Femur (tissue), 1 donor: ENCODE measurements around the gene KRT85.
"Not testable (repeated sequence)": the region's sequence is repeated elsewhere in the genome, so short reads cannot be mapped to it uniquely, and the experiment has no call there.

Source experiments
- DNase-seq: peaks from one replicate; pipeline ENCODE4 v3.0.0-alpha.2; 2017

Gene KRT85

GRCh38 chr12:52323001-52323400, 44.3 kb downstream of the KRT85 start:
- DNase-seq: no peak

- no peak for DNase-seq
Measured at GRCh38 chr12:52322069-52322468, 45.2 kb downstream of the KRT85 start.

GRCh38 chr12:52321418-52321817, 45.9 kb downstream of the KRT85 start:
- peak; percentile 8 for DNase-seq

- DNase-seq: peak; percentile 7
Measured at GRCh38 chr12:52320784-52321400, 46.4 kb downstream of the KRT85 start, which contains the start of gene KRT83. KRT83 (minus strand) TSS chr12:52321398; CDS start chr12:52321335, 63 bp downstream.

- DNase-seq: no peak
Measured at GRCh38 chr12:52319097-52319496, 48.2 kb downstream of the KRT85 start.

GRCh38 chr12:52318241-52318990, 48.9 kb downstream of the KRT85 start:
- DNase-seq: no peak

GRCh38 chr12:52317468-52318052, 49.7 kb downstream of the KRT85 start:
- DNase-seq: no peak

- no peak for DNase-seq
Measured at GRCh38 chr12:52316701-52317100, 50.6 kb downstream of the KRT85 start.

GRCh38 chr12:52316290-52316689, 51.0 kb downstream of the KRT85 start:
- DNase-seq: no peak

- DNase-seq: not testable (repeated sequence)
Measured at GRCh38 chr12:52315721-52316120, 51.6 kb downstream of the KRT85 start.

GRCh38 chr12:52314511-52314910, 52.8 kb downstream of the KRT85 start:
- no peak for DNase-seq

- no peak for DNase-seq
Measured at GRCh38 chr12:52313926-52314325, 53.4 kb downstream of the KRT85 start.

GRCh38 chr12:52313461-52313860, 53.8 kb downstream of the KRT85 start:
- no peak for DNase-seq

GRCh38 chr12:52312086-52312485, 55.2 kb downstream of the KRT85 start:
- DNase-seq: no peak

GRCh38 chr12:52311285-52311648, 56.0 kb downstream of the KRT85 start:
- no peak for DNase-seq

GRCh38 chr12:52310622-52311284, 56.5 kb downstream of the KRT85 start:
- DNase-seq: no peak
